HEK293 (cell line): Measurements from ENCODE around the gene SYNPO2.

Experiments
- CTCF ChIA-PET: fragments of 350-600 bp; formaldehyde crosslinking; extraction: SDS; loops from one replicate; lab custom pipeline; 2021; ENCODE audit warnings: antibody characterized with exemption; lab: Yijun Ruan, JAX
- POLR2A ChIA-PET: fragments of 300-600 bp; formaldehyde crosslinking; extraction: SDS; loops from one replicate; lab custom pipeline; 2020; ENCODE audit warnings: antibody characterized with exemption, inconsistent platforms; lab: Yijun Ruan, JAX
- H3K27ac ChIP-seq: fragments of 200-500 bp; sonication (Bioruptor generic); 2 replicates; pipeline ENCODE4 v1.5.1; 2014; ENCODE audit warnings: low read depth, low read length, control low read depth, inconsistent platforms; ENCODE audit errors: extremely low read depth
- H3K36me3 ChIP-seq, 2 experiments: fragments of 200-500 bp in 1 of 2; sonication (Bioruptor generic) in 1 of 2; 1 replicate in 1 of 2; 2 replicates in 1 of 2; pipeline ENCODE4 v1.5.1; 2014 to 2017; ENCODE audit warnings: inconsistent platforms in 2 of 2, low read length in 2 of 2; ENCODE audit not compliant: control insufficient read depth in 2 of 2, insufficient read depth in 1 of 2
- H3K4me1 ChIP-seq: fragments of 200-500 bp; sonication (Bioruptor generic); 2 replicates; pipeline ENCODE4 v1.5.1; 2014; ENCODE audit warnings: mild to moderate bottlenecking, low read length, inconsistent platforms; ENCODE audit not compliant: control insufficient read depth, insufficient read depth
- H3K4me3 ChIP-seq: 2 replicates; pipeline ENCODE4 v1.5.1; 2011; ENCODE audit warnings: low read depth, mild to moderate bottlenecking, control low read depth, low read length, moderate library complexity
- H3K9me3 ChIP-seq: fragments of 200-500 bp; sonication (Bioruptor generic); 2 replicates; pipeline ENCODE4 v1.5.1; 2014; ENCODE audit warnings: low read depth, low read length, inconsistent platforms; ENCODE audit not compliant: control insufficient read depth, insufficient read depth
- GLI2 ChIP-seq: fragments of 450-650 bp; formaldehyde crosslinking; IDR thresholded peaks from 2 replicates; pipeline ENCODE4; 2017; ENCODE audit warnings: missing biosample characterization, missing genetic modification characterization, low read depth, borderline replicate concordance
- GLIS1 ChIP-seq: fragments of 450-650 bp; formaldehyde crosslinking; IDR thresholded peaks from 2 replicates; pipeline ENCODE4 v1.5.1; 2016; ENCODE audit warnings: missing biosample characterization, missing genetic modification characterization
- PRDM1 ChIP-seq: fragments of 450-650 bp; formaldehyde crosslinking; IDR thresholded peaks from 2 replicates; pipeline ENCODE4; 2016; ENCODE audit warnings: missing biosample characterization, missing genetic modification characterization
- RBAK ChIP-seq: fragments of 450-650 bp; formaldehyde crosslinking; IDR thresholded peaks from 2 replicates; pipeline ENCODE4 v1.5.1; 2016; ENCODE audit warnings: missing biosample characterization, missing genetic modification characterization
- REPIN1 ChIP-seq: fragments of 450-650 bp; formaldehyde crosslinking; IDR thresholded peaks from 2 replicates; pipeline ENCODE4 v1.5.1; 2017; ENCODE audit warnings: missing biosample characterization, missing genetic modification characterization, low read depth
- WT1 ChIP-seq: fragments of 450-650 bp; formaldehyde crosslinking; IDR thresholded peaks from 2 replicates; pipeline ENCODE4 v1.5.1; 2016; ENCODE audit warnings: missing biosample characterization, missing genetic modification characterization
- YY1 ChIP-seq: fragments of 450-650 bp; formaldehyde crosslinking; IDR thresholded peaks from 2 replicates; pipeline ENCODE4 v1.5.1; 2018; ENCODE audit warnings: missing biosample characterization, missing genetic modification characterization
- ZNF146 ChIP-seq: fragments of 450-650 bp; formaldehyde crosslinking; IDR thresholded peaks from 2 replicates; pipeline ENCODE4 v1.5.1; 2016; ENCODE audit warnings: missing biosample characterization, missing genetic modification characterization
- ZNF174 ChIP-seq: fragments of 450-650 bp; formaldehyde crosslinking; IDR thresholded peaks from 2 replicates; pipeline ENCODE4 v1.5.0; 2017; ENCODE audit warnings: missing biosample characterization, mild to moderate bottlenecking, missing genetic modification characterization
- ZNF19 ChIP-seq: fragments of 450-650 bp; formaldehyde crosslinking; IDR thresholded peaks from 2 replicates; pipeline ENCODE4; 2016; ENCODE audit warnings: missing biosample characterization, missing genetic modification characterization, low read depth
- ZNF23 ChIP-seq: fragments of 450-650 bp; formaldehyde crosslinking; IDR thresholded peaks from 2 replicates; pipeline ENCODE4 v1.5.1; 2016; ENCODE audit warnings: missing biosample characterization, missing genetic modification characterization, borderline replicate concordance
- ZNF292 ChIP-seq: fragments of 450-650 bp; formaldehyde crosslinking; IDR thresholded peaks from 2 replicates; pipeline ENCODE4 v1.5.1; 2016; ENCODE audit warnings: low read depth, missing biosample characterization, missing genetic modification characterization, borderline replicate concordance
- ZNF521 ChIP-seq: fragments of 450-650 bp; formaldehyde crosslinking; IDR thresholded peaks from 2 replicates; pipeline ENCODE4 v1.5.1; 2017; ENCODE audit warnings: missing biosample characterization, mild to moderate bottlenecking, missing genetic modification characterization
- ZNF529 ChIP-seq: fragments of 450-650 bp; formaldehyde crosslinking; IDR thresholded peaks from 2 replicates; pipeline ENCODE4 v1.5.1; 2017; ENCODE audit warnings: missing genetic modification characterization, missing biosample characterization; ENCODE audit not compliant: insufficient replicate concordance
- ZNF621 ChIP-seq: fragments of 450-650 bp; formaldehyde crosslinking; IDR thresholded peaks from 2 replicates; pipeline ENCODE4 v1.5.1; 2017; ENCODE audit warnings: missing biosample characterization, missing genetic modification characterization
- ZNF629 ChIP-seq: fragments of 450-650 bp; formaldehyde crosslinking; IDR thresholded peaks from 2 replicates; pipeline ENCODE4 v1.5.1; 2017; ENCODE audit warnings: missing biosample characterization, missing genetic modification characterization
- ZNF677 ChIP-seq: fragments of 450-650 bp; IDR thresholded peaks from 2 replicates; pipeline ENCODE4 v1.5.0; 2018; ENCODE audit warnings: missing biosample characterization, mild to moderate bottlenecking, missing genetic modification characterization, moderate library complexity
- ZNF747 ChIP-seq: fragments of 450-650 bp; formaldehyde crosslinking; IDR thresholded peaks from 2 replicates; pipeline ENCODE4 v1.5.1; 2016; ENCODE audit warnings: missing biosample characterization, missing genetic modification characterization
- ZNF843 ChIP-seq: fragments of 450-650 bp; formaldehyde crosslinking; IDR thresholded peaks from 2 replicates; pipeline ENCODE4 v1.5.1; 2016; ENCODE audit warnings: missing biosample characterization, missing genetic modification characterization
- TF ChIP-seq, protein P1 (sequence below): fragments of 450-650 bp; formaldehyde crosslinking; IDR thresholded peaks from 2 replicates; pipeline ENCODE4 v1.5.1; 2016; ENCODE audit warnings: missing biosample characterization, missing genetic modification characterization
- TF ChIP-seq, protein P2 (sequence below): fragments of 450-650 bp; formaldehyde crosslinking; IDR thresholded peaks from 2 replicates; pipeline ENCODE4 v1.5.1; 2016; ENCODE audit warnings: missing biosample characterization, missing genetic modification characterization
- TF ChIP-seq, protein P3 (sequence below): fragments of 450-650 bp; IDR thresholded peaks from 2 replicates; pipeline ENCODE4 v1.5.1; 2018; ENCODE audit warnings: missing biosample characterization, missing genetic modification characterization
- TF ChIP-seq, protein P4 (sequence below): fragments of 450-650 bp; formaldehyde crosslinking; IDR thresholded peaks from 2 replicates; pipeline ENCODE4 v1.5.1; 2016; ENCODE audit warnings: missing biosample characterization, missing genetic modification characterization
- TF ChIP-seq, protein P5 (sequence below): fragments of 450-650 bp; formaldehyde crosslinking; IDR thresholded peaks from 2 replicates; pipeline ENCODE4 v1.5.1; 2016; ENCODE audit warnings: missing biosample characterization, missing genetic modification characterization
- TF ChIP-seq, protein P6 (sequence below): fragments of 450-650 bp; formaldehyde crosslinking; IDR thresholded peaks from 2 replicates; pipeline ENCODE4 v1.5.1; 2016; ENCODE audit warnings: missing biosample characterization, missing genetic modification characterization, borderline replicate concordance

The SYNPO2 gene

DNA sequence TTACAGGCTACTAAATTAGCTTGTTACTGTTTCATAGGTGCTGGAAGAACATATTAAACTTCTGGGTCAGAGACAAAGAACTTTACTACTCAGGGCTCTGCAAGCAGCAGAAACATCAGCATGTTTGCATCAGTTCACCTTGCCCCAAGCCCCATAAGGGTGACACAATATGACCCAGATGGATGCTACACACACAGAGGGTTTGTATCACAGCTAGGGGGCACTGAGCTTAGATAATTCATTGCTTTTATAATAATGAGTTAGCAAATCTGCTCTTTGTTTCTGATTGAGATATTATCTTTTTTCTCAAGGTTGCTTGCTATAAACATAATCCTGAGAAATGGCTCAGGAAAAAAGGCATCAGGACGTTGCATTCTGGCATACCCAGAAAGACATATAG lies 4.8 kb upstream of the SYNPO2 start:
- no peaks in the 10 kb centered on the region for H3K36me3 ChIP-seq
- no peak overlapping the region for H3K27ac ChIP-seq
- CTCF ChIA-PET: interaction anchor here (0.6 to 0.9 kb wide), 3 partner anchors 17 to 878 kb away, joined by 3 to 4 read pairs (median 3); no protein-coding TSS in a partner anchor
- H3K4me1 ChIP-seq: no peaks in the 10 kb centered on the region
- POLR2A ChIA-PET: no interaction called here
- no peaks in the 10 kb centered on the region for H3K9me3 ChIP-seq
- no peak overlapping the region for H3K4me3 ChIP-seq
- TF ChIP-seq GLI2 (tag by site-specific recombination) (no peak), ZNF629 (tag by site-specific recombination) (no peak), YY1 (no peak), PRDM1 (tag by site-specific recombination) (no peak), ZNF521 (tag by site-specific recombination) (no peak), ZNF174 (tag by site-specific recombination) (no peak), ZNF677 (tag by site-specific recombination) (no peak), ZNF843 (tag by site-specific recombination) (no peak), REPIN1 (tag by site-specific recombination) (no peak), ZNF621 (tag by site-specific recombination) (no peak), ZNF23 (tag by site-specific recombination) (no peak), GLIS1 (tag by site-specific recombination) (no peak)
- TF ChIP-seq, protein P1, sequence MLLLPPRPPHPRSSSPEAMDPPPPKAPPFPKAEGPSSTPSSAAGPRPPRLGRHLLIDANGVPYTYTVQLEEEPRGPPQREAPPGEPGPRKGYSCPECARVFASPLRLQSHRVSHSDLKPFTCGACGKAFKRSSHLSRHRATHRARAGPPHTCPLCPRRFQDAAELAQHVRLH (tag by site-specific recombination): no peak
- TF ChIP-seq, protein P2, sequence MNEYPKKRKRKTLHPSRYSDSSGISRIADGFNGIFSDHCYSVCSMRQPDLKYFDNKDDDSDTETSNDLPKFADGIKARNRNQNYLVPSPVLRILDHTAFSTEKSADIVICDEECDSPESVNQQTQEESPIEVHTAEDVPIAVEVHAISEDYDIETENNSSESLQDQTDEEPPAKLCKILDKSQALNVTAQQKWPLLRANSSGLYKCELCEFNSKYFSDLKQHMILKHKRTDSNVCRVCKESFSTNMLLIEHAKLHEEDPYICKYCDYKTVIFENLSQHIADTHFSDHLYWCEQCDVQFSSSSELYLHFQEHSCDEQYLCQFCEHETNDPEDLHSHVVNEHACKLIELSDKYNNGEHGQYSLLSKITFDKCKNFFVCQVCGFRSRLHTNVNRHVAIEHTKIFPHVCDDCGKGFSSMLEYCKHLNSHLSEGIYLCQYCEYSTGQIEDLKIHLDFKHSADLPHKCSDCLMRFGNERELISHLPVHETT: no peak
- TF ChIP-seq, protein P3, sequence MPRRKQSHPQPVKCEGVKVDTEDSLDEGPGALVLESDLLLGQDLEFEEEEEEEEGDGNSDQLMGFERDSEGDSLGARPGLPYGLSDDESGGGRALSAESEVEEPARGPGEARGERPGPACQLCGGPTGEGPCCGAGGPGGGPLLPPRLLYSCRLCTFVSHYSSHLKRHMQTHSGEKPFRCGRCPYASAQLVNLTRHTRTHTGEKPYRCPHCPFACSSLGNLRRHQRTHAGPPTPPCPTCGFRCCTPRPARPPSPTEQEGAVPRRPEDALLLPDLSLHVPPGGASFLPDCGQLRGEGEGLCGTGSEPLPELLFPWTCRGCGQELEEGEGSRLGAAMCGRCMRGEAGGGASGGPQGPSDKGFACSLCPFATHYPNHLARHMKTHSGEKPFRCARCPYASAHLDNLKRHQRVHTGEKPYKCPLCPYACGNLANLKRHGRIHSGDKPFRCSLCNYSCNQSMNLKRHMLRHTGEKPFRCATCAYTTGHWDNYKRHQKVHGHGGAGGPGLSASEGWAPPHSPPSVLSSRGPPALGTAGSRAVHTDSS (tag by site-specific recombination): no peak

DNA sequence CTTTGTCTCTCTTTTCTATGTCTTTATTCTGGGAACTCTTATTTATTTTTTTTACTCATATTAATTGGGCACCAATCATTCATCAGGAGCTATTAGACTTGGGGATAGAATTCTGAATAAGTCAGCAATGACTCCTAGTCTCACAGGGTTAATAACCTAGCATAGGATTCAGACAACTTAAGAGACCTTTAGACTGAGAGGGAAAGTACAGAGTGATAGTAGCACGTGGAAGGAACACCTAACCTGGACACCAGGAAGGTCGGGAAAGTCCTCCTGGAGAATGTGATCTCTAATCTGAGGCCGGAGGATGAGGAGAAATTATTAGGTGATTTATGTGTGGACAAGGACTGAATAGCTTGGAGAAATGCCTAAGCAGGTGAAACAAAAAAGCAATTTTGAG lies 3.9 kb upstream of the SYNPO2 start:
- Histone ChIP-seq H3K4me1 (no peaks in the 10 kb centered on the region), H3K27ac (no peak overlapping the region), H3K9me3 (no peaks in the 10 kb centered on the region), H3K36me3 (no peaks in the 10 kb centered on the region), H3K4me3 (no peak overlapping the region)
- ChIA-PET POLR2A (no interaction called here), CTCF (interaction anchor here (0.5 to 0.8 kb wide), 3 partner anchors 17 to 83 kb away, joined by 3 to 4 read pairs (median 3); no protein-coding TSS in a partner anchor)
- no peak for TF ChIP-seq ZNF747 (tag by site-specific recombination)
- no peak for TF ChIP-seq ZNF292 (tag by site-specific recombination)
- TF ChIP-seq WT1 (tag by site-specific recombination): no peak
- TF ChIP-seq RBAK: no peak
- no peak for TF ChIP-seq ZNF529 (tag by site-specific recombination)
- no peak for TF ChIP-seq ZNF19 (tag by site-specific recombination)
- TF ChIP-seq, protein P4, sequence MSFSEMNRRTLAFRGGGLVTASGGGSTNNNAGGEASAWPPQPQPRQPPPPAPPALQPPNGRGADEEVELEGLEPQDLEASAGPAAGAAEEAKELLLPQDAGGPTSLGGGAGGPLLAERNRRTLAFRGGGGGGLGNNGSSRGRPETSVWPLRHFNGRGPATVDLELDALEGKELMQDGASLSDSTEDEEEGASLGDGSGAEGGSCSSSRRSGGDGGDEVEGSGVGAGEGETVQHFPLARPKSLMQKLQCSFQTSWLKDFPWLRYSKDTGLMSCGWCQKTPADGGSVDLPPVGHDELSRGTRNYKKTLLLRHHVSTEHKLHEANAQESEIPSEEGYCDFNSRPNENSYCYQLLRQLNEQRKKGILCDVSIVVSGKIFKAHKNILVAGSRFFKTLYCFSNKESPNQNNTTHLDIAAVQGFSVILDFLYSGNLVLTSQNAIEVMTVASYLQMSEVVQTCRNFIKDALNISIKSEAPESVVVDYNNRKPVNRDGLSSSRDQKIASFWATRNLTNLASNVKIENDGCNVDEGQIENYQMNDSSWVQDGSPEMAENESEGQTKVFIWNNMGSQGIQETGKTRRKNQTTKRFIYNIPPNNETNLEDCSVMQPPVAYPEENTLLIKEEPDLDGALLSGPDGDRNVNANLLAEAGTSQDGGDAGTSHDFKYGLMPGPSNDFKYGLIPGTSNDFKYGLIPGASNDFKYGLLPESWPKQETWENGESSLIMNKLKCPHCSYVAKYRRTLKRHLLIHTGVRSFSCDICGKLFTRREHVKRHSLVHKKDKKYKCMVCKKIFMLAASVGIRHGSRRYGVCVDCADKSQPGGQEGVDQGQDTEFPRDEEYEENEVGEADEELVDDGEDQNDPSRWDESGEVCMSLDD (tag by site-specific recombination): no peak
- TF ChIP-seq, protein P5, sequence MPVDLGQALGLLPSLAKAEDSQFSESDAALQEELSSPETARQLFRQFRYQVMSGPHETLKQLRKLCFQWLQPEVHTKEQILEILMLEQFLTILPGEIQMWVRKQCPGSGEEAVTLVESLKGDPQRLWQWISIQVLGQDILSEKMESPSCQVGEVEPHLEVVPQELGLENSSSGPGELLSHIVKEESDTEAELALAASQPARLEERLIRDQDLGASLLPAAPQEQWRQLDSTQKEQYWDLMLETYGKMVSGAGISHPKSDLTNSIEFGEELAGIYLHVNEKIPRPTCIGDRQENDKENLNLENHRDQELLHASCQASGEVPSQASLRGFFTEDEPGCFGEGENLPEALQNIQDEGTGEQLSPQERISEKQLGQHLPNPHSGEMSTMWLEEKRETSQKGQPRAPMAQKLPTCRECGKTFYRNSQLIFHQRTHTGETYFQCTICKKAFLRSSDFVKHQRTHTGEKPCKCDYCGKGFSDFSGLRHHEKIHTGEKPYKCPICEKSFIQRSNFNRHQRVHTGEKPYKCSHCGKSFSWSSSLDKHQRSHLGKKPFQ (tag by site-specific recombination): no peak
- TF ChIP-seq, protein P6, sequence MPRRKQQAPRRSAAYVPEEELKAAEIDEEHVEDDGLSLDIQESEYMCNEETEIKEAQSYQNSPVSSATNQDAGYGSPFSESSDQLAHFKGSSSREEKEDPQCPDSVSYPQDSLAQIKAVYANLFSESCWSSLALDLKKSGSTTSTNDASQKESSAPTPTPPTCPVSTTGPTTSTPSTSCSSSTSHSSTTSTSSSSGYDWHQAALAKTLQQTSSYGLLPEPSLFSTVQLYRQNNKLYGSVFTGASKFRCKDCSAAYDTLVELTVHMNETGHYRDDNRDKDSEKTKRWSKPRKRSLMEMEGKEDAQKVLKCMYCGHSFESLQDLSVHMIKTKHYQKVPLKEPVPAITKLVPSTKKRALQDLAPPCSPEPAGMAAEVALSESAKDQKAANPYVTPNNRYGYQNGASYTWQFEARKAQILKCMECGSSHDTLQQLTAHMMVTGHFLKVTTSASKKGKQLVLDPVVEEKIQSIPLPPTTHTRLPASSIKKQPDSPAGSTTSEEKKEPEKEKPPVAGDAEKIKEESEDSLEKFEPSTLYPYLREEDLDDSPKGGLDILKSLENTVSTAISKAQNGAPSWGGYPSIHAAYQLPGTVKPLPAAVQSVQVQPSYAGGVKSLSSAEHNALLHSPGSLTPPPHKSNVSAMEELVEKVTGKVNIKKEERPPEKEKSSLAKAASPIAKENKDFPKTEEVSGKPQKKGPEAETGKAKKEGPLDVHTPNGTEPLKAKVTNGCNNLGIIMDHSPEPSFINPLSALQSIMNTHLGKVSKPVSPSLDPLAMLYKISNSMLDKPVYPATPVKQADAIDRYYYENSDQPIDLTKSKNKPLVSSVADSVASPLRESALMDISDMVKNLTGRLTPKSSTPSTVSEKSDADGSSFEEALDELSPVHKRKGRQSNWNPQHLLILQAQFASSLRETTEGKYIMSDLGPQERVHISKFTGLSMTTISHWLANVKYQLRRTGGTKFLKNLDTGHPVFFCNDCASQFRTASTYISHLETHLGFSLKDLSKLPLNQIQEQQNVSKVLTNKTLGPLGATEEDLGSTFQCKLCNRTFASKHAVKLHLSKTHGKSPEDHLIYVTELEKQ (tag by site-specific recombination): no peak
- TF ChIP-seq ZNF146 (tag by site-specific recombination): no peak
